GM21737 (cell line): ENCODE data around the gene OOEP.
"Not testable (repeated sequence)": the region's sequence is repeated elsewhere in the genome, so short reads cannot be mapped to it uniquely, and the experiment has no call there.

Source experiments
- ATAC-seq: cut with Tn5 transposase; IDR thresholded peaks from one replicate; pipeline ENCODE4 v1.9.1; 2021; ENCODE audit warnings: mild to moderate bottlenecking, moderate library complexity; ENCODE audit not compliant: unreplicated experiment

The OOEP gene

DNA sequence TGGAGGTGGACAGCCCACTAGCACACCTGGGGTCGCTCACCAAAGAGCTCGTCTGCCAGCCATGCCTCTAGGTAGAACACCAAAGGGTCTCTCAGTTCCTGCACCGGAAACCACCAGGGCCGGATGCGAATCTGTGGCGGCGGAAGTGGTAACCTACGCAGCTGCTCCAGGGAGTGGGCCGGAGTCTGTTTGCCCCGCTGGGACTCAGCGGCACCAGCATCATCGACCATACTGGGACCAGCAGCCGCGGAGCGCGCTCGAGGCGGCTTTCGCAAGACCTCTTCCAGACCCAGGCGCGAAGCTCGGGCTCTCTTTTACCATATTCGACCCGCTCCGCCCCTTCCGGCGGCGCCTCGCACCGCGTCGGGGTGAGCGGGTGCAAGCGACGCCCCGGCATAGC, at the start of gene OOEP:
Gene OOEP, minus strand, starts transcription at position 335 of the 400 bp plus-strand sequence. Its CDS starts 105 bp downstream, at position 230.
- ATAC-seq, result no peak

DNA sequence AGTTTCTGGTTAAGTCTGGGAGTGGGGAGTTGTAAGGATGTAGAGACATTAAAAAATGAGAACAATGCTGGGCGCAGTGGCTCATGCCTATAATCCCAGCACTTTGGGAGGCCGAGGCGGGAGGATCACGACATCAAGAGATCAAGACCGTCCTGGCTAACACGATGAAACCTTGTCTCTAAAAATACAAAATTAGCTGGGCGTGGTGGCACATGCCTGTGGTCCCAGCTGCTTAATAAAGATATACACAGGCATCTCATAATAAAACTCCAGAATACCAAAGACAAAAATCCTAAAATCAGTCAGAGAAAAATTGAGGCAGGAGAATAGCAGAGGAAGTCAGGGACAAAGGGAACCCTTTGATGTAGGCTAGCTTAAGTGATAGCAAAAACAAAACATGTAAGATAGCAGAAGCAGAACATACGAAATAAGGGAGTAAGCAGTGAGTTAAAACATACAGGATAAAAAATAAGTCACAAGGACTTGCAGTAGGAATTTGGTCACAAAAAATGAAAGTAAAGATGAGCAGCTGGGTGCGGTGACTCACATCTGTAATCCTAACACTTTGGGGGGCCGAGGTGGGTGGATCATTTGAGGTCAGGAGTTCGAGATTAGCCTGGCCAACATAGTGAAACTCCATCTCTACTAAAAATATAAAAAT, 48.5 kb upstream of the OOEP start:
- no peak for ATAC-seq

DNA sequence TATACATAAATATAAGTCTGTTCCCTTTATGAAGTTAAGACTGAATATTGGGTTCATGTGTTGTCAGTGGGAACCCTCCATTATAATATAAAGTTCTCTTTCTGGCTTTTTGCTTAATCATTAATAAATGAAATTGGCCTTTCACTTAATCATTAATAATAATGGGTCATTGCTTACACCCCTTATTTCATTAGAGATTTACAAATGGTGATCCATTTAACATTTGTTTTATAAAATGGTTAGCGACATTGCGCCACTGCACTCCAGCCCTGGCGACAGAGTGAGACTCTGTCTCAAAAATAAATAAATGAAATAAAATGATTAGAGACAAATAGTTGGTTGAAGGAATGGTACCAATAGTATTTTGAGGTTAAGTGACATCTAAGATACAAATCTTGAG, 43.4 kb upstream of the OOEP start:
- ATAC-seq, result no peak

DNA sequence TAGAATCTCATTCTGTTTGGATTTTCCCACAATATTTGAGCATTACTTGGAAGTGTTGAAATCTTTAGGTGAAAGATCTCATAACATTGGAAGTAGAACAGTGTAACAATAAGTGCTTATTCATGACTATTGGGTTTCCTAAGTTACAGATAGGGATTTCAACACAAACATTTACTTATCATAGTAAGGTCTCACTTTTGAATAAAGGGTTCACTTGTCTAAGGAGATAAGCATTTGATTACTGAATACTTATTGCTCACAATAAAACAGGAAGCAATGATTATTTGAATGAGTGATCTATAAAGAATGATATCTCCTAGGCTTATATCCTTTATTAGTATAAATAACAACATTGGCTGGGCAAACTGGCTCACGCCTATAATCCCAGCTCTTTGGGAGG, 39.7 kb upstream of the OOEP start:
- ATAC-seq, result no peak

DNA sequence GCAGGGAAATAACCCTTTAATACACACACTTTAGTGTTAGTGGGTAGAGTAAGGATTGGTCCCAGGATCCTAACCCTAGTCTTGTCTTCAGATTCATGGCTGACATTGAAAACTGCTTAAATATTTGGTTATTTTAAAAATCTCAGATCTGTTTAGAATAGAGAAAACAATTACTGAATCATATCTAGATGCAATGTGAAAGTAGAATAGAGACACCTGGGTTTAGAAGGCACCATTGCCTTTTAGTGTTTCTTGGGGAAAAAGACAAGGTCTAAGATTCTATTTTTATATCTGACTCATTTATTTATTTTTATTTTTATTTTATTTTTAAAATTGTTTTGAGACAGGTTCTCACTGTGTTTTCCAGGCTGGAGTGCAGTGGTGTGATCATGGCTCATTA, 31.0 kb upstream of the OOEP start:
- no peak for ATAC-seq

DNA sequence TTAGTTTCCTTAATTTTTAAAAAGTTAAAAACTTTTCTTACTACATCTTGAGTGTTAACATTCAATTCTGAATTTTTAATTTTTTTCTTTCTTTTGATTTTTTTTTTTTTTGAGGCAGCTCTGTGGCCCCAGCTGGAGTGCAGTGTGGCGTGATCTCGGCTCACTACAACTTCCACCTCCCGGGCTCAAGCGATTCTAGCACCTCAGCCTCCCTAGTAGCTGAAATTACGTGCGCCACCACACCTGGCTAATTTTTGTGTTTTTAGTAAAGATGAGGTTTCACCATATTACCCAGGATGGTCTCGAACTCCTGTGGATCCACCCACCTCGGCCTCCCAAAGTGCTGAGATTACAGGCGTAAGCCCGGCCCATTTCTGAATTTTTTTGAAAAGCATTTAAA, 26.2 kb upstream of the OOEP start:
- no peak for ATAC-seq

DNA sequence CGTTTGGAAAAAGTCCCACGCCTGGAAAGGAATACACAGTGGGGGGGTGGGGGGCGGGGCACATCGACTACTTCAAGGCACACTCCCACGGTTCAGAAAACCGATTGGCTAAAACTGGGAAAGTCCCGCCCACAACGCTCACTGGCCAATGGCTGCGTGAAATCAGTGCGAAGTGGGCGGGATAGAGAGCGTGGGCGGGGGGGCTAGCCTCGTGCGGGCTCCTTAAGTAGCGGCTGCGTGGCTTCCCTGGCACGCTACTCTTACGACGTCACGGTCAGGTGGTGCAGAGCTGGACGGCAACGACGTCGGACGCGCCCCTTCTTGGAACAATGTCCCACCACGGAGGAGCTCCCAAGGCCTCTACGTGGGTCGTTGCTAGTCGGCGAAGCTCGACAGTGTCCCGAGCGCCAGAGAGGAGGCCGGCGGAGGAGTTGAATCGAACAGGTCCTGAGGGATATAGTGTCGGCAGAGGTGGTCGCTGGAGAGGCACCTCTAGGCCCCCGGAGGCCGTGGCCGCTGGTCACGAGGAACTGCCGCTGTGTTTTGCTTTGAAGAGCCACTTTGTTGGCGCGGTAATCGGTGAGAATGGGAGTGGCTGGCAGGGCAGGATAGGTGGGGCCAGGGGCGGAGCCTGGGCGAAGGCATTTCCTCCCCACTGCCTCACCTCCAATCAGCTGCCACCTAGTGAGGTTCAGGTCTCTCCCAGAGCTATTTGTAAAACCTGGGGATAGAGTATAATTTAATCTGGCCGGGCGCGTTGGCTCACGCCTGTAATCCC, 25.1 kb upstream of the OOEP start, which contains the start of gene DDX43:
Gene DDX43, plus strand, starts transcription at position 252 of the 778 bp plus-strand sequence. Its CDS starts 78 bp downstream, at position 330.
- ATAC-seq, result no peak

DNA sequence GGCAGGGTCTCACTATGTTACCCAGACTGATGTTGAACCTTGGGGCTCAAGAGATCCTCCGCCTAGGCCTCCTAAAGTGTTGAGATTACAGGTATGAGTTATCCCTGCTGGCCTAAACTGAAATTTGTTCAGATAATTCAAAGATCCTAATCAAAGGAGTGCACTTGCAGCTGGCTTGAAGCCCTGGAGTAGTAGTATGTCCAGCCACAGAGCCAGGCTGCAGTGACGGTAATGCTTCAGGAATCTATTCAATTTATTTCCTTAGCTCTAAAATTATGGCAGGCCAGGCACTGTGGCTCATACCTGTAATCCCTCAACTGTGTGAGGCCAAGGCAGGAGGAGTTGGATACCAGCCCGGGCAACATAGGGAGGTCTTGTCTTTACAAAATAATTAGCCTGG, 23.6 kb upstream of the OOEP start:
- ATAC-seq, result no peak

DNA sequence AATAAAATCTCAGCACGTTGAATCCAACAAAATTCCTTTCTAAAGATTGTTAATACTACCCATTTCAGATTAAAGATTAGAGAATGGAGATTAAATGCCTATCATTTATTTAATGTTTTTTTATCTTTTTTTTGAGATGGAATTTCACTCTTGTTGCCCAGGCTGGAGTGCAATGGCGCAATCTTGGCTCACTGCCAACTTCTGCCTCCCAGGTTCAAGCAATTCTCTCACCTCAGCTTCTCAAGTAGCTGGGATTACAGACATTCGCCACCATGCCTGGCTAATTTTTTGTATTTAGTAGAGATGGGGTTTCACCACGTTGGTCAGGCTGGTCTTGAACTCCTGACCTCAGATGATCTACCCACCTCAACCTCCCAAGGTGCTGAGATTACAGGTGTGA, 22.5 kb upstream of the OOEP start:
- not testable (repeated sequence) for ATAC-seq

DNA sequence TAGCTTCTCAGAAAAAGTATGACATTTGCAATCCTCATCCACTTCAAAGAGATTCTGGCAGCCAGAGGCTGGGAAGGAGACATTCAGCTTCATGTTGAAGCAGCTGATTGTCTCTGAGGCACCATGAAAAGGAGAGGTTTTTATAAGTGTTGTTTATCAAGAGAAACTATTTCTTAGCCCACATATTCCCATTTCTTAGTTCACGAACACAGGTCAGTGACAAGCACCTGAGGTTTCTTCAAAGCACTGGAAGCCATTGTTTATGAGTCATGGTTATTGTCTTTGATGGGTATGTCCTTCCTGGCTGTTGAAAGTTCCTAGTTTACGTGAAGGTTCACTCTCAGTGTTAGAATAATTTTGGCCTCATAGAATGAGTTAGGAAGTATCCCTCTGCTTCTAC, 22.0 kb upstream of the OOEP start:
- ATAC-seq, result no peak

DNA sequence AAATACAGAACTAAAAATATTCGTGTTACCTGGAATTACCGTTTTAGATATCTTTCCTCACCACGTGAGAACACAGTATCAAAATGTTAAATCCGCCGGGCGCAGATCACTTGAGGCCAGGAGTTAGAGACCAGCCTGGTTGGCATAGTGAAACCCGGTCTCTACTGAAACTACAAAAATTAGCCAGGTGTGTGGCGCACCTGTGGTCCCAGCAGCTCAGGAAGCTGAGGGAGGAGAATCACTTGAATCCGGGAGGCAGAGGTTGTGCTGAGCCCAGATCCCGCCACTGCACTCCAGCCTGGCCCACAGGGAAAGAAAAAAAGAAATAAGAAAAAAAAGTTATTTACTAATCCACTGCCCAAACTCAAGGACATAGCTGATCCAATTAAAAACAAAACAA, 20.2 kb upstream of the OOEP start:
- ATAC-seq, result no peak

DNA sequence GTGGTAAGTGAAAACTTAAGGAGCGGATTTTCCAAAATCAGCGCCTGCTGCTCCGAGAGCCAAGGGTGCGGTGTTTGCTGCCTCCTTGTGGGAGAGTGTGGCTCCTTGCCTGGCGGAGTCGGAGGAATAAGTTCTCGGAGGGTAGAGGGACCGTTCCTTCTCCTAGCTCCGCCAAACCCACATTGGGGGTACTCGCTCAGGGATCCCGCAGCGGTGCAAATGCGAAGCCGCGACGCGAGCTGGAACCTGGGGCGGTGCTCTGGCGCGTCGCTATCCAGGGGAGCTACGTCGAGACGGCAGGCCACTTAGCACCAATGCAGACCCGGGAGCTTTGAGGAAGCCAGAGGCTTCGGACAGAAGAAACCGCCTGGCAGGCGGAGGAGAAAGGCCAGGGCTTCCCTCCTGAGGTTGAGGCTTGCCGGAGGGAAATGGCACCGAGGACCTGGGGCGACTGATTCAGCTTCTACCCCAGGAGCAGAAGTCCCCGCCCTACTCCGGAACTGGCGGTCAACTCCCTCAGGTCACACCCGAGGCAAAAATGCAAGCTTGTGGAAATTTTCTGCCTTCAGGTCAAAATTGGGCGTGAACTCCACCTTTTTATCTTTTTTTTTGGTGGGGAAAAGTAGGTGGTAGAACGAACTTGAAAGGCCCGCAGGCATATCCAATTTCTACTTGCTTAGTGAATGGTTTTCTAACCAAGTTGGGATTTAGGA, 19.3 kb upstream of the OOEP start:
- peak; percentile 72 for ATAC-seq

DNA sequence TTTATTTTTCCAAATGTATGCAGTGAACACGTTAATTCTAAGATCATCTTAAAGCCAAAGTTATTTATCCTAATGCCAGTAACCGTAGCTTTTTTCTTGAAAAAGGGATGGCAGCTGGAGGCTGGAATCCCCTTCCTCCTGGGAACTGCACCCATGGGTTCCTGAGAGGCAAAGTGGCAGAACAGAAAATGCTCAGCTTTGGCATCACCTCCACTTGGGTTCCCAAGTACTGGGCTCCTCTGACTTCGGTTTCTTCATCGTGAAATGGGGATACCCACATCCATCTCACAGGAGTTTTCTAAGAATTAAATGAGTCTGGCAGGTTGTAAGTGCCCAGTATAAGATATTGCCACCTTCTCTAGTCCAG, 18.7 kb upstream of the OOEP start:
- ATAC-seq, result peak; percentile 19

DNA sequence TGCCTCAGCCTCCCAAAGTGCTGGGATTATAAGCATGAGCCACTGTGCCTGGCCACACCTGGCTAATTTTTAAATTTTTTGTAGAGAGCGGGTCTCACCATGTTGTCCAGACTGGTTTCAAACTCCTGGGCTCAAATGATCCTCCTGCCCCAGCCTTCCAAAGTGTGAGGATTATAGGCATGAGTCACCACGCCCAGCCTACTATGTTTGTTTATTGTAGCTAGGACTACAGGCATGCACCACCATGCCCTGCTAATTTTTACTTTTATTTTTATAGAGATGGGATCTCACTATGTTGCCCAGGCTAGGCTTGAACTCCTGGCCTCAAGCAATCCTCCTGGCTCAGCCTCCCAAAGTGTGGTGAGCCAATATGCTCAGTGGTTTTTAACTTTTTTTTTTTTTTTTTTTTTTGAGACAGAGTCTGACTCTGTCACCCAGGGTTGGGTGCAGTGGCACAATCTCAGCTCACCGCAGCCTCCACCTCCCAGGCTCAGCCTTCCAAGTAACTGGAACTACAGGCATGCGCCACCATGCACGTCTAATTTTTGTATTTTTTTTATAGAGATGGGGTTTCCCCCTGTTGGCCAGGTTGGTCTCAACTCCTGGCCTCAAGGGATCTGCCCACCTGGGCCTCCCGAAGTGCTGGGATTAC, 12.9 kb upstream of the OOEP start:
- ATAC-seq, result no peak

DNA sequence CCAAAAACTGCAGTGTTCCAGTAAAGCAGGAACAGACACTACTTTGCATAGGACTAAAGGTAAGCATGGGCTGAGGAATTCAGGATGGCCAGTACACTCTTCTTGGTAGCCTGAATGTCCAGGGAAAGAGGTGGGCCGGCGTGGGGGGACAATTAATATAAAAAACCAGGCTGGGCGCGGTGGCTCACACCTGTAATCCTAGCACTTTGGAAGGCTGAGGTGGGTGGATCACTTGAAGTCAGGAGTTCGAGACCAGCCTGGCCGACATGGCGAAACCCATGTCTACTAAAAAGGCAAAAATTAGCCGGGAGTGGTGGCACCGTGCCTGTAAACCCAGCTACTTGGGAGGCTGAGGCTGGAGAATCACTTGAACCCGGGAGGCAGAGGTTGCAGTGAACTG, 11.8 kb upstream of the OOEP start:
- ATAC-seq, result not testable (repeated sequence)

DNA sequence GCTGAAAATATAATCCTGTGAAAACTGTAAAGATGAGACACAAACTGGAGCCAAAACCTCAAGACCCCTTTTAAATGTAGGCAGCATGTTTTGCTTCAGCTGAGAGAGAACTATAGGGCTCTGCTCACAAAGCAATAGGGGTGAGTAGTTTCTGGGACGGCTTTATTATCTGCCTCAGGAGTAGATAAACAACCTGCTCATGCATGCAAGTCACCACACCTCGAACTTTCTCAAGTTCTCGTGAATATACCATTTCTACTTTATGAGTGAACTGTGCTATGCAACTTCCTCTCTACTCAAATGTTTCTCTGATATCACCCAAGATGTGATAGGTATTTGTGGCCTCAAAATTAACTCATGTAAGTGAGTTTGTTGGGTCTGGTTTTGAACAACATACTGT, 7.5 kb upstream of the OOEP start:
- no peak for ATAC-seq

DNA sequence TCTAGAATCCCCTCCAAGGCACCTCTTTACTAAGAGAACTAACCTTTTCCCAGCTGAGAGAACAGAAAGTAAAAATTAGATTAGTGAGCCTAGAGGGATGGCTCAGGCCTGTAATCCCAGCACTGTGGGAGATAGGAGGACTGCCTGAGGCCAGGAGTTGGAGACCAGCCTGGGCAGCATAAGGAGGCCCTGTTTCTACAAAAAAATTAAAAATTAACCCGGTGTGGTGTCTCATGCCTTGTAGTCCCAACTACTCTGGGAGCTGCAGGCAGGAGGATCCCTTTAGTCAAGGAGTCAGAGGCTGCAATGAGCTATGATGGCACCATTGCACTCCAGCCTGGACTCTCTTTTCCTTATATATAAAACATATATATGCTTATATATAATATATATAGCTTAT, 5.5 kb upstream of the OOEP start:
- no peak for ATAC-seq

DNA sequence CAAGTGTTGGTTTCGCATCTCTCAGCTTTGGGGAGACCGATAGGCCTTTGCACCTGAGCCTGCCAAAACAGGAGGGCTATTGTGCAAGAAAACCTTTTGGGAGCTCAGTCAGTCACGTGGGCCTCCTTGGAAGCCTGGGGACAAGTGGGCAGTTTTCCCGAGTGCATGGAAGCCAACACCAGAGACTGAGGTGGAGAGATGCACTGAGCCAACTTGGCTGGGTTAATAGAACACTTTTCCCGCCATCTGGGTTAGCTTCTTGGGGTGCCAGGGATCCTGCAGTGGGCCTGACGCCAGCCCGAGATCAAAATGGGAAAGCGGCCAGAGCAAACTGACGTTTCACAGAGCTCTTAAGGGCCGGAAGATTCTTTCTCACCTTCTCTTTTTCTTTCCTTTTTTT, 2.8 kb upstream of the OOEP start:
- ATAC-seq, result no peak

DNA sequence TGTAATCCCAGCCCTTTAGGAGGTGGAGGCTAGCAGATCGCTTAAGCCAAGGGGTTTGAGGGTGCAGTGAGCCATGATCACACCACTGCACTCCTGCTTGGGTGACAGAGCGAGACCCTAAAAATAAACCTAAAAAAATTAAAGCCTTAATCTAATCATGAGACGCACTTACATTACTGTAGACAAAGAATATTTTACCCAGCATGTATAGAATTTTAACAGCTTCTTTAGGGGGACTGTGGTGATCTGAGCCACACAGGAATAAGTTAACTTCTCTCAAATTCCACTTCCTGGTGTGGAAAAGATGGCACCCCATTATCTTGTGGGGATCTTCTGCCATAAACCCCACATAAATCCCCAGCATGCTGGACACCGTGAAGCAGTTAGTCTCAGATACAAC, 2.3 kb upstream of the OOEP start:
- ATAC-seq, result no peak

DNA sequence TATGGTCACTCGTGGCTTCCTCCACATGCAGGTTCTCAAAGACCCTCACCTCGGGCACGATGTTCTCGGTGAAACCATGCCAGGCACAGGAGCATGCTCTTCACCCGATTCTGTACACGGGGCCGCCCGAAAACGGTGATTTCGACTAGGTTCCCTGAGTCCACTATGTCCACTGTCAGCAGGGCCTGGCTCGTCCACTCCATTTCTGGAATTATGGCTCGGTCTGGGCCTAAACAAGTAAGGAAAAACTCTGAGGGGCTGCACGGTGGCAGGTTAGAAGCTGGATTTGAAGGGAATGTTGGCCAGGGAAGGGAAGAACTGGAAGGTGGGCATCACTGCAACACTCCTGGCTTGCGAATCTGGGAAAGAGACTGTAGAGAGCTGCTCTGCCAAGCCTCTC, 540 bp downstream of the OOEP start:
- no peak for ATAC-seq

DNA sequence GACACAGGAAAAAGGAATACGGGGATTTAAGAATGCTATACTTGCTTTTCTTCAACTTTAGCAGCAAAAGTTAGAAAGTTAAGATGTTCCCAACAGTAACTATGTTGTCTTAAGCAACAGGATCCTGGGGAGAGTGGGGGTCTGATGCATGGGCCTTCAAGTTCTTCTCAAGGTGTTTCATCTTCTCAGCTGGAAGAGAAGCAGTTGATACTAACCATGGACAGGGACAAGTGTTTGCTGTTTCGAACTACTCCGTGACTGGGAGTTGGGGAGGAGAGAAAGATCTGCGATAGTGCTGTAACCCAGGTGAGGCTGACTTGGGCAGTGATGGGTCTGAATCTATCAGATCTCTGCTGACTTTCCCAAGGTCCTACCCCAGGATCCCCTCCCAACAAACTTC, 1.0 kb downstream of the OOEP start:
- no peak for ATAC-seq
